ENCODE measurements around the gene ZBTB21.

The ZBTB21 gene

DNA sequence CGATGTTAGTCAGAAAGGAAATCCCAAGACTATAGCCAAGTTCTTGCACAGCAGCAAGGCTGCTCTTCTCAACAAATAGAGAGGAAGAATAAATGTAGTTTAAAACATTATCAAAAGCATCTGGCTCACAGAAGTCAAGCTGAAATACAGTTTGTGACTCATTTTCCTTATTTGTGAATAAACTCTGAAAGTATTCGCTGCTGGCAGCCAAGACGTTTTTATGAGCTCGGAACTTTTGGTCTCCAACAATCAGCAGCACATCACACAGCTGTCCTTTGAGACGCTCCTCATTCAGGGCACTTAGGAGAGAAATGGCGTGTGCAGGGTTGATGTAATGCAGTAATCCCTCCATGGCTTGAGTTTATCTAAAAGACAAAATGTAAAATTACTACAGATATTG lies 16.4 kb downstream of the ZBTB21 start:
- Mint-ChIP-seq H3K9me3 (peaks cover 40% of the 10 kb centered on the region), H3K27me3 (ENCODE audit: low read depth, poor library complexity) (no peaks in the 10 kb centered on the region), H3K36me3 (ENCODE audit: low read depth) (peaks cover 81% of the 10 kb centered on the region), H3K4me1 (no peaks in the 10 kb centered on the region), H3K4me3 (no peak overlapping the region), H3K27ac (no peak overlapping the region)
- TF ChIP-seq, protein P1, sequence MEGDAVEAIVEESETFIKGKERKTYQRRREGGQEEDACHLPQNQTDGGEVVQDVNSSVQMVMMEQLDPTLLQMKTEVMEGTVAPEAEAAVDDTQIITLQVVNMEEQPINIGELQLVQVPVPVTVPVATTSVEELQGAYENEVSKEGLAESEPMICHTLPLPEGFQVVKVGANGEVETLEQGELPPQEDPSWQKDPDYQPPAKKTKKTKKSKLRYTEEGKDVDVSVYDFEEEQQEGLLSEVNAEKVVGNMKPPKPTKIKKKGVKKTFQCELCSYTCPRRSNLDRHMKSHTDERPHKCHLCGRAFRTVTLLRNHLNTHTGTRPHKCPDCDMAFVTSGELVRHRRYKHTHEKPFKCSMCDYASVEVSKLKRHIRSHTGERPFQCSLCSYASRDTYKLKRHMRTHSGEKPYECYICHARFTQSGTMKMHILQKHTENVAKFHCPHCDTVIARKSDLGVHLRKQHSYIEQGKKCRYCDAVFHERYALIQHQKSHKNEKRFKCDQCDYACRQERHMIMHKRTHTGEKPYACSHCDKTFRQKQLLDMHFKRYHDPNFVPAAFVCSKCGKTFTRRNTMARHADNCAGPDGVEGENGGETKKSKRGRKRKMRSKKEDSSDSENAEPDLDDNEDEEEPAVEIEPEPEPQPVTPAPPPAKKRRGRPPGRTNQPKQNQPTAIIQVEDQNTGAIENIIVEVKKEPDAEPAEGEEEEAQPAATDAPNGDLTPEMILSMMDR (IDR thresholded peaks at IDR 0.05), result no peak
- no peak for DNase-seq

DNA sequence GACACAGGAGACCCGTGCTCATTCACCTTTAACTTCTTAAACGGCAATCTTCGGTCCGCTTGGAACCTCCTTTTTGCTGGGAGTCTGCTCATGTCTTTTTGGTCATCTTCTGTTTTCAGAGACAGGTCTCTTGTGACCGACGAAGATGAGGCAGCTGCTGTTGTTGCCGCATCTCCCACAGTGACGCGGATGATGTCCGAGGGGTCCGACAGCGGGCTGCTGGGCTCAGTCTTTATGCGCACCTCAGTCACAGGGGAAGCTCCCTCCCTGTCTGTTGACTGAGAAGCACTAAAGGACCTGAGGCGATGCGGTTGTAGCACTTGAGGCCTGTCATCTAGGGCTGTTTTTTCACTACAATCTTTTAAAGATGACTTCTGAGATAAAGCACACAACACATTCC lies 17.6 kb downstream of the ZBTB21 start:
- Mint-ChIP-seq H3K27me3 (ENCODE audit: low read depth, poor library complexity) (no peaks in the 10 kb centered on the region), H3K36me3 (ENCODE audit: low read depth) (peaks cover 69% of the 10 kb centered on the region), H3K4me1 (no peaks in the 10 kb centered on the region), H3K4me3 (no peak overlapping the region), H3K9me3 (peaks cover 32% of the 10 kb centered on the region), H3K27ac (no peak overlapping the region)
- no peak for DNase-seq
- TF ChIP-seq, protein P1 (IDR thresholded peaks at IDR 0.05), result no peak

DNA sequence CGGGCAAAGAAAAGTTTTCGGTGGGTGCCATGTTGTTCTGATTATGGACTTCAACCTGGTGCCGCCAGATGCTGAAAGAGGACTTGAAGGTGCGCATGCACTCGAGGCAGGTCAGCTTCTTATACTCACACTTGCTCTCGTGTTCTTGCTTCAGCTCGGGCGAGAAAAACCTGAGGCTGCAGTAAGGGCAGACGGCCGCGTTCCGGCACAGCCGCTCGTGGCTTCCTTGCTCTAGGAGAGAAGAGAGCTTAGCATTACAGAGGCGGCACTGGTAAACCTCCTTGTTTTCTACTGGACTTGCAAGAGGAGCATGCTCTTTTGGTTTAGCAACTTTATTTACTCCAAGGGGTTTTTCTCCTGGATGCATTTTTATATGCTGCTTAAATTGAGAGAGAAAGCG lies 18.5 kb downstream of the ZBTB21 start:
- Mint-ChIP-seq H3K27me3 (ENCODE audit: low read depth, poor library complexity) (no peaks in the 10 kb centered on the region), H3K4me3 (no peak overlapping the region), H3K27ac (no peak overlapping the region), H3K9me3 (peaks cover 23% of the 10 kb centered on the region), H3K36me3 (ENCODE audit: low read depth) (peaks cover 60% of the 10 kb centered on the region), H3K4me1 (no peaks in the 10 kb centered on the region)
- TF ChIP-seq, protein P1 (IDR thresholded peaks at IDR 0.05), result no peak
- no peak for DNase-seq

DNA sequence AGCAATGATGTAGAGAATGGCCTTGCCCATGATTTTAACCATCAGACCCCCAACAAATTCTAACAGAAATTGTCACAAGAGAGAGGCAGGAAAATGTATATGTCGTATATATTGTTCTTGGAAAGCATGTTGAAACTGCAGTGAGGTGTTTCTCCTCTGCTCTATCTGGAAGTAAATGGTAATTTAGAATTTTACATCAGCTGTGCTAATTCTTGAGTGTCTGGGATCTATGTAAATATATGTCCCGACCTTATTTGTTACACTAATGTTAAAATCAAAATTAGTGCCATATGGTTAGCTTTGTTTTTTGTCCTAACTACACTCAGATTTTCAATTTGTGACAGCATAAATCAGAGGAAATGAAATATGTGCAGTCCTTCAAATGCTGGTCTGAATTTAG lies 20.5 kb downstream of the ZBTB21 start:
- no peak overlapping the region for H3K4me3 Mint-ChIP-seq
- H3K4me1 Mint-ChIP-seq, result no peaks in the 10 kb centered on the region
- DNase-seq, result no peak
- H3K9me3 Mint-ChIP-seq, result peaks cover 5% of the 10 kb centered on the region
- TF ChIP-seq, protein P1 (IDR thresholded peaks at IDR 0.05), result no peak
- no peaks in the 10 kb centered on the region for H3K27me3 Mint-ChIP-seq (ENCODE audit: low read depth, poor library complexity)
- H3K36me3 Mint-ChIP-seq (ENCODE audit: low read depth), result peaks cover 40% of the 10 kb centered on the region
- no peak overlapping the region for H3K27ac Mint-ChIP-seq

DNA sequence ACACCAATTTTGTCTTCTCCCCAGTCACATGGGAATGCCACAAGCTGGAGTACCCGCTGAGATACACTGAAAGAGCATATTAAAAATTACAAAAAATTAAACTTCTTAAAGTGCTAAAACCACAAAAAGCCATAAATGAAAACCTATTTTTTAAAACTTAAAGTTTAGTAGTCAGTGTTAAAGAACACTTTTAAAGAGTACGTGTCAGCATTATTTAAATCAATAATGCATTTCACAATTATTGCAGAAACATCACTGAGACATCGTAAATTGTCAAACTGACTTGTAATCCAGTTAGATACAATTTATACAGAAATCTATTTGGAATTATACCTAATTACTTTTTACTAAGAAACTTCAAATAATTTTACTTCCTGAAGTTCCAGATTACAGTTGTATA lies 22.9 kb downstream of the ZBTB21 start:
- Mint-ChIP-seq H3K27ac (no peak overlapping the region), H3K4me1 (no peaks in the 10 kb centered on the region), H3K4me3 (no peak overlapping the region), H3K36me3 (ENCODE audit: low read depth) (peaks cover 18% of the 10 kb centered on the region), H3K27me3 (ENCODE audit: low read depth, poor library complexity) (peaks cover 8% of the 10 kb centered on the region), H3K9me3 (peaks cover 11% of the 10 kb centered on the region)
- DNase-seq, result no peak
- TF ChIP-seq, protein P1 (IDR thresholded peaks at IDR 0.05), result no peak

DNA sequence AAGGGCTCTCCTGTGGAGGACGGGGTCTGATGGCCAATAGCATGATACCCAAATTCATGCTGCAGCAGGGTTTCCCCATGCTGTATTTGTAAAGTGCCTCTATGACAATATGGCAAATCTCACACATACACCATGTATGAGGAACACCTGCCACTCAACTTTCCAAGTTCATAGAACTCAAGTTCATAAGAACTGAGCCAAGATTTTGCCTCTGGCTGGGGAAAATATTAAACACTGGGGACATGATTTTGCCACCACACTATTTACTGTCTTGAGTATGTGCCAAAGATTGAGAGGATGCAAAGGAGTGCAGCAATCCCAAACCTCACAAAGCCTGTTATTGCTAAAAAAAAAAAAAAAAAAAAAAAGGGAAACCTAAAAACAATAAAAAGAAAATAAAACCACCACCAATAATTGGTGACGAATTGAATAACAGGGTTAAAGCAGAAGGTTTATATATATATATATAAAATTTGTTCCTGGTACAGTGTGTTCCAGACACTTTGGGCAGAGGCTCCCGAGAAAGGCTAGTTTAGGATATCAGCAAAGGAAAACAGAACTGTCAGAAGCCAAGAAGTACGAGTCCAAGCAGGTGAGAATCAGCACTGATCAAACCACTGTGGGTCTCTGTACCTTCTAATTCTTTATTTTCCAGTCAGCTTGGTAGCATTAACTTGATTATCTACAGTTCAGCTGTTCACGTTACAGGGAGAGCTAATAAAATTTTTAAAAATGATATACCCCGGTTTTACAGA lies 24.3 kb downstream of the ZBTB21 start:
- H3K4me3 Mint-ChIP-seq, result no peak overlapping the region
- H3K9me3 Mint-ChIP-seq, result peaks cover 12% of the 10 kb centered on the region
- H3K4me1 Mint-ChIP-seq, result no peaks in the 10 kb centered on the region
- DNase-seq, result no peak
- TF ChIP-seq, protein P1 (IDR thresholded peaks at IDR 0.05), result no peak
- peaks cover 9% of the 10 kb centered on the region for H3K27me3 Mint-ChIP-seq (ENCODE audit: low read depth, poor library complexity)
- H3K36me3 Mint-ChIP-seq (ENCODE audit: low read depth), result peaks cover 3% of the 10 kb centered on the region
- H3K27ac Mint-ChIP-seq, result no peak overlapping the region

All from nephron progenitor cell (in vitro differentiated cells).